ENCODE data around the gene PJA1.

DNA sequence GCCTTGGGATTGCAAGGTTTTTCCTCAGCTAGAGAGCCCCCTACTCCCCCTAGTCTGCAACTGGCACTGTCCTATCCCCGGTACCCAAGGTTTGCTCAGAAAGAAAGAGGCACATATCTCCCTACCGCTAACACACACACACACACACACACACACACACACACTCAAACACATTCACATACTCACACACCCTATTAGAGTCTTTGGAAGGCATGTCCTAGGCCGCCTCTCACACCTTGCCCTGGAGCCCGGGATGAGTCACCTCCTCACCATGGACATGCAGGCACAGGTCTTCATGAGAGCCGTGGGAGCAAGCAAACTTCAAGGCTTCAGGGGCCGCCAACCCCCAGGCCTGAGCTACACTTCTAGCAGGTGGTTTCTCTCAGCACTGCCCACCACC lies 49.2 kb downstream of the PJA1 start:
- TF ChIP-seq CTCF (conservative IDR thresholded peaks at IDR 0.05; ENCODE audit: low read length) = no peak
- TF ChIP-seq EZH2phosphoT487 (IDR thresholded peaks at IDR 0.05; ENCODE audit: borderline replicate concordance) = no peak

Measured in Loucy (cell line).